B cell (primary cell): Measurements from ENCODE around the gene ZBTB21.

Experiments
- EZH2 ChIP-seq: IDR thresholded peaks from 2 replicates; pipeline ENCODE4 v1.6.1; 2012; ENCODE audit warnings: borderline replicate concordance, low read depth, mild to moderate bottlenecking, moderate library complexity, low read length; ENCODE audit not compliant: insufficient read depth, poor library complexity, severe bottlenecking
- TF ChIP-seq, protein P1 (sequence below): fragments of 200-600 bp; IDR thresholded peaks from one replicate; pipeline ENCODE4 v1.8.0; 2022; ENCODE audit warnings: antibody characterized with exemption, mild to moderate bottlenecking

DNA sequence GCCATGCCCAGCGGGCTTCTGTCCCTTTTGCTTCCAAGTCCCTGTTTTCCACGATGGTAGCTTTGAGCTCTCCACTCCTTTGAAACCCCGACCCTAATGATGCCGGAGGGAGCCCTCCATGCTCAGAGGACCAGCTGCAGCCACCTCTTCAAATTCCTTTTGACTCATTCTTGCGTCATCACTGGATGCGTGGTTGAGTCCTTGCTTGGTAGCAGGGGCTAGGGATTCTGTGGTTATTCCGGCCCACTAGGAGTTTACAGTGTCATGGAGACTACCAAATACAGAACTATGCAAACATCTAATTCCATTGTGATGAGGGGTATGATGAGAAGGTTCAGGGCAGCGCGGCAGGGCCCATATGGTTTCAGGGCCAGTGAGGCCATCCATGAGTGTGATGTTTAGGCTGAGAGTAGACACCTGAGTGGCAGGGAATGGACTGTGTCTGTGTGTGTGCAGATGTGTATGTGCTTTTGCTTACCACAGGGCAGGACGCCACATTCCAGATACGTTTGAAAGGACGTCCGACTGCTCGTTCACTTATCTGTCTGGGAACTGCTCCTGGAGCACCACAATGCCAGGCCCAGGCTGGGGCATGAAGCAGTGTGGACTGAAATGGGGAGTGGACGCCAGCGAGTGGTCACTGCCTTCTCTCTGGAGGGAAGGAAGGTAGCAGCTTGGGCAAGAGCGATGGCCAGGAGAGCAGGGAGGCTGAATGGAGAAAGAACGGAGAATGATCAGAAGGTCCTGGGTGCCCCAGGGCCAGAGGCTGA lies 30.4 kb upstream of the ZBTB21 start:
- TF ChIP-seq, protein P1, sequence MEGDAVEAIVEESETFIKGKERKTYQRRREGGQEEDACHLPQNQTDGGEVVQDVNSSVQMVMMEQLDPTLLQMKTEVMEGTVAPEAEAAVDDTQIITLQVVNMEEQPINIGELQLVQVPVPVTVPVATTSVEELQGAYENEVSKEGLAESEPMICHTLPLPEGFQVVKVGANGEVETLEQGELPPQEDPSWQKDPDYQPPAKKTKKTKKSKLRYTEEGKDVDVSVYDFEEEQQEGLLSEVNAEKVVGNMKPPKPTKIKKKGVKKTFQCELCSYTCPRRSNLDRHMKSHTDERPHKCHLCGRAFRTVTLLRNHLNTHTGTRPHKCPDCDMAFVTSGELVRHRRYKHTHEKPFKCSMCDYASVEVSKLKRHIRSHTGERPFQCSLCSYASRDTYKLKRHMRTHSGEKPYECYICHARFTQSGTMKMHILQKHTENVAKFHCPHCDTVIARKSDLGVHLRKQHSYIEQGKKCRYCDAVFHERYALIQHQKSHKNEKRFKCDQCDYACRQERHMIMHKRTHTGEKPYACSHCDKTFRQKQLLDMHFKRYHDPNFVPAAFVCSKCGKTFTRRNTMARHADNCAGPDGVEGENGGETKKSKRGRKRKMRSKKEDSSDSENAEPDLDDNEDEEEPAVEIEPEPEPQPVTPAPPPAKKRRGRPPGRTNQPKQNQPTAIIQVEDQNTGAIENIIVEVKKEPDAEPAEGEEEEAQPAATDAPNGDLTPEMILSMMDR: no peak
- TF ChIP-seq EZH2: no peak
